Heart right ventricle (tissue), 16 donors: ENCODE data around the gene PYGM. TPM values are rescaled to one million over a fixed set of nuclear protein-coding genes. Genes with fewer than 3 reads are reported as not detected.

Experiments
- ATAC-seq, 8 donors: fragments of 200-7000 bp; cut with Tn5 transposase; one replicate each; pipeline ENCODE4 v1.9.1; 2020; ENCODE audit warnings: mild to moderate bottlenecking in 8 of 8, moderate library complexity in 8 of 8, moderate number of reproducible peaks in 1 of 8
- DNase-seq, 2 donors: peaks; one replicate each; pipeline ENCODE4 v3.0.0-alpha.2; 2020
- H3K27ac ChIP-seq, 10 donors: fragments of 200-600 bp; sonication (generic) in 2 of 10; one replicate each; pipeline versions ENCODE4 v1.5.0 to v1.8.0; 2020 to 2022; ENCODE audit warnings: mild to moderate bottlenecking in 3 of 10
- H3K27me3 ChIP-seq, 7 donors: fragments of 200-600 bp; one replicate each; pipeline ENCODE4 v1.8.0; 2021 to 2022; ENCODE audit warnings: mild to moderate bottlenecking in 2 of 7
- H3K36me3 ChIP-seq, 9 donors: fragments of 200-600 bp; sonication (generic) in 1 of 9; one replicate each; pipeline versions ENCODE4 v1.5.0 to v1.8.0; 2020 to 2022; ENCODE audit warnings: mild to moderate bottlenecking in 2 of 9
- H3K4me1 ChIP-seq, 9 donors: fragments of 200-600 bp; sonication (generic) in 1 of 9; one replicate each; pipeline versions ENCODE4 v1.5.0 to v1.8.0; 2020 to 2022; ENCODE audit warnings: mild to moderate bottlenecking in 4 of 9
- H3K4me3 ChIP-seq, 10 donors: fragments of 200-600 bp; sonication (generic) in 2 of 10; one replicate each; pipeline versions ENCODE4 v1.5.0 to v1.8.0; 2020 to 2022; ENCODE audit warnings: mild to moderate bottlenecking in 7 of 10, moderate library complexity in 2 of 10
- H3K9me3 ChIP-seq, 11 donors: fragments of 200-600 bp in 10 of 11; sonication (generic) in 2 of 11; one replicate each; pipeline versions ENCODE4 v1.5.0 to v1.8.0; 2013 to 2022; ENCODE audit warnings: mild to moderate bottlenecking in 2 of 11, control low read depth in 1 of 11, moderate library complexity in 1 of 11
- WGBS, 2 donors: extraction: QIAGEN DNeasy Blood & Tissue Kit; methylation state at CpG; one replicate each; pipeline ENCODE4 v1.1.7; 2013; ENCODE audit warnings: inconsistent platforms in 1 of 2; 5-methylcytosine and 5-hydroxymethylcytosine counted together
- intact Hi-C, 10 donors: fragments of 100-400 bp; cut with DNase I; formaldehyde crosslinking; loops; one replicate each; pipeline versions ENCODE4 v1.11.1 to v1.14.2; 2022
- polyA plus RNA-seq, 2 donors: library from polyadenylated mRNA; stranded (reverse); fragments of 200-250 nt; gene quantifications; one replicate each; pipeline ENCODE4 v1.2.3, GENCODE V29; 2013
- total RNA-seq, 10 donors: library from RNA; stranded (reverse); fragmentation: NEBNext Ultra II Directional in 3 of 10; extraction: Animal tissue kit (Norgen Biotek cat#: 25700) in 3 of 10; gene quantifications; one replicate each; pipeline versions ENCODE4 v1.2.1 to v1.2.4, GENCODE V29; 2021 to 2023
- TF ChIP-seq, protein P1 (sequence below), 9 donors: fragments of 200-600 bp; sonication (generic) in 2 of 9; IDR thresholded peaks; one replicate each; pipeline versions ENCODE4 v1.5.0 to v1.8.0; 2021 to 2022; ENCODE audit warnings: antibody characterized with exemption in 9 of 9, mild to moderate bottlenecking in 5 of 9, moderate library complexity in 1 of 9
- donor health status: Arrhythmogenic right ventricular cardiomyopathy.
- donor health status: ischemic (EF 13 %, LVEDD 7.1; RV severe dilation, severe dysfunction).
- donor health status: healthy with polysubstance abuse.
- donor health status: DM: no; HTN: yes; CAD: no.
- donor health status: DM: no; HTN: no; CAD: no.
- donor health status: ischemic (EF 25% LVEDD 6.9; RV normal size, moderate dysfunction).
- donor health status: ischemic (EF 25% LVEDD 5.7; RV mildly dilated, moderate dysfunction).
- donor health status: healthy.
- donor health status: DM: yes; HTN: yes; CAD: no.
- donor health status: Ischemic cardiomyopathy.
- donor health status: ischemic (EF 35%, LVEDD 5.7; RV mildly dilated, moderate dysfunction).
- donor health status: nonischemic (EF 11% LVEDD 7.7; RV severe dilation, severe dysfunction).
- donor health status: DM: yes; HTN: yes; CAD: no.
- donor health status: PGD.
- donor health status: ischemic (EF 29% LVEDD 5.4; RV normal size, mild dysfunction).
- donor health status: nonischemic (EF 23%, LVEDD 6.1; RV moderate dilation, normal function).

PYGM gene
- total and polyA plus RNA-seq, 12 donors, result 11.3 to 249 (median 115) TPM

DNA sequence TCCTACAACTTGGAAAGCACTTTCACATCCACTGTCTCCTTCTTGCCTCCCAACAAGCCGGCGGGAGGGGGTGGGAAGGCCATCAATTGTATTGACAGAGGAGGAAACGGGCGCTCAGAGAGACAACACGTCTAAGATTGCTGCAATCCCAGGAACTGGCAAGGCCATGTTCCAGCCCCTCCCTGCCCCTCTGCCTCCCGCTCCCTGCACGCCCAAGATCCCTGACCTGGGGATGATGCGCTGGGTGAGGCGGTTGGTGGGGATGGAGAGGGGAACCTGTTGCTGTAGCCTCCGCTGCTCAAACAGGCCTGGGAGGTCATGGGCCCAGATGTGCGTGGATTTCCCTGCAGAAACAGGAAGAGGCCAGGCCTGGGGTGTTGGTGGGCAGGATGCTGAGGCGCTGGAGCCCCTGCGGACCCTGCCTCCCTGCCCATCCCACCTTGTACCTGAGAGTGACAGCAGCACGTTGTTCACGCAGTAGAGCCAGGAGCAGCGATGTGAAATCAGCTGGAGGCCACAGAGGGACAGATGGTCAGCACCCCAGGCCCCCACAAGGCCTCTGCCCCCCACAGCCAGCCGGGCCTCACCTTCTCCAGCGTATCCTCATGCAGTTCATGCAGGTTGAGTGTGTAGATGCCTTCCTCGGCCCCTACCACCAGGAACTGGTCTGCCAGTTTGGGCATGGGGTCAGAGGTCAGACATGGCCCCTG, 36.4 kb upstream of the PYGM start:
- ATAC-seq (no peak), DNase-seq (no peak)
- Histone ChIP-seq H3K27ac (no peak overlapping the region), H3K36me3 (peaks cover 0 to 57% (median 1%) of the 10 kb centered on the region in 9 donors), H3K9me3 (no peaks in the 10 kb centered on the region), H3K4me3 (no peak overlapping the region), H3K4me1 (peaks cover 0 to 35% (median 8%) of the 10 kb centered on the region in 9 donors), H3K27me3 (no peaks in the 10 kb centered on the region)
- intact Hi-C loops, result no loop called here
- WGBS, 2 donors, result 81 to 84% methylated on average over 19 of the region's 19 CpGs
- TF ChIP-seq, protein P1, sequence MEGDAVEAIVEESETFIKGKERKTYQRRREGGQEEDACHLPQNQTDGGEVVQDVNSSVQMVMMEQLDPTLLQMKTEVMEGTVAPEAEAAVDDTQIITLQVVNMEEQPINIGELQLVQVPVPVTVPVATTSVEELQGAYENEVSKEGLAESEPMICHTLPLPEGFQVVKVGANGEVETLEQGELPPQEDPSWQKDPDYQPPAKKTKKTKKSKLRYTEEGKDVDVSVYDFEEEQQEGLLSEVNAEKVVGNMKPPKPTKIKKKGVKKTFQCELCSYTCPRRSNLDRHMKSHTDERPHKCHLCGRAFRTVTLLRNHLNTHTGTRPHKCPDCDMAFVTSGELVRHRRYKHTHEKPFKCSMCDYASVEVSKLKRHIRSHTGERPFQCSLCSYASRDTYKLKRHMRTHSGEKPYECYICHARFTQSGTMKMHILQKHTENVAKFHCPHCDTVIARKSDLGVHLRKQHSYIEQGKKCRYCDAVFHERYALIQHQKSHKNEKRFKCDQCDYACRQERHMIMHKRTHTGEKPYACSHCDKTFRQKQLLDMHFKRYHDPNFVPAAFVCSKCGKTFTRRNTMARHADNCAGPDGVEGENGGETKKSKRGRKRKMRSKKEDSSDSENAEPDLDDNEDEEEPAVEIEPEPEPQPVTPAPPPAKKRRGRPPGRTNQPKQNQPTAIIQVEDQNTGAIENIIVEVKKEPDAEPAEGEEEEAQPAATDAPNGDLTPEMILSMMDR (IDR thresholded peaks at IDR 0.05), result no peak

DNA sequence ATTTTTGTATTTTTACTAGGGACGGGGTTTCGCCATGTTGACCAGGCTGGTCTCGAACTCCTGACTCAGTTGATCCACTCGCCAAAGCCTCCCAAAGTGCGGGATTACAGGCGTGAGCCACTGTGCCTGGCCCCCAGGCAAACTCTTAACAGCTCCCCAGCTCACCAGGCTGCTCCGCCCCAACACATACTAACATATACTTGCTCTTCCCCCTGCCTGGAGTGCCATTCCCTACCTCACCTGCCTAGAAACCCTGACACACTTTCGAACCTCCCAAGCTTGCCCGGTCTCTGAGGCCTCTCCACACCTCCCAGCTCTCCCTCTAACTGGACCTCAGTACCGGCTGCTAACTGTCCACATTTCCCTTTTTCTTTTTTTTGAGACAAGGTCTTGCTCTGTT, 34.8 kb upstream of the PYGM start:
- peaks cover 0 to 21% (median 4%) of the 10 kb centered on the region in 9 donors for H3K4me1 ChIP-seq
- 91 to 96% methylated on average over 10 of the region's 10 CpGs for WGBS, 2 donors
- no peaks in the 10 kb centered on the region for H3K27me3 ChIP-seq
- H3K4me3 ChIP-seq, result no peak overlapping the region
- H3K27ac ChIP-seq, result peak overlapping the region in 2 of 10 donors; percentile 68 to 80
- intact Hi-C loops, result no loop called here
- TF ChIP-seq, protein P1 (IDR thresholded peaks at IDR 0.05), result no peak
- DNase-seq (no peak), ATAC-seq (no peak)
- no peaks in the 10 kb centered on the region for H3K9me3 ChIP-seq
- peaks cover 0 to 67% (median 7%) of the 10 kb centered on the region in 9 donors for H3K36me3 ChIP-seq

DNA sequence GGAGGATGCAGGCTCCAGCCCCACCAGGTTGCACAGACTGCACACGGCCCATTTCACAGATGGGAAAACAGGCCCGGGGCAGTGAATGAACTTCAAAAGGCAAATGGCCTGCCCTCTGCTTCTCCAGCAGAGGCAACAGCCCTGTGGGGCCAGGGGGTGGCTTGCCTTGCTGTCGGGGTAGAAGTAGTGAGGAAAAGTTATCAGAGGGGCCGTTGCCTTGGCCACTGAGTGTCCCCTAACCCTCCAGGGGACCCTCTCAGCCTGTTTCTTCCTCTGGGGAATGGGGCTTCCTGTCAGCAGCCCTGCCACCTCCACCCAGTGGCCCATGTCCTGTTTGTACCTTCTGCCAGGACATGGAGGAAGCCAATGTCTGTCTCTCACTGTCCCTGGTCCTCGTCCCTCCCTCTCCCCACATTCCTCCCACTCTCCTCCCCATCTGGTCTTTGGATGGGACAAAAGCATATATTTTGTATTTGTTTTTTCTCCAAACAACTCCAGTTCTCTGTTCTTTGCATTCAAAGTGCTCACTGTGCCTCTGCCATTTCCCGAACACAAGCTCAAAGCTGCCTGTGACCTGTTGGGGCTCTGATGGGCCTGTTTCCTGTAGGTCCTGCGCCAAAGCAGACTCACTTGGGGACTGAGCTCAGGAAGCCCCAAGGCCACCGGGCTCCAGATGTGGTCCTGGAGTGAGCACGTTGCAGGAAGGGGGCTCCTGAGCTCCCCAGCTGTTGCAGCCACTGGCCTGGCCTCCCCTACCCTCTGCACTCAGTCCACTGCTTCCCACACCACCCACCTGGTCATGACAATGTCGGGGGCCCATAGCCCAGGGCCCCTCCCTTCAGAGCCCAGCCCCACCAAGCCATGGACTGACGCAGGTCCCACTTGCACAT, 33.7 kb upstream of the PYGM start:
- Histone ChIP-seq H3K27ac (peak overlapping the region in 9 of 10 donors; percentile 23 to 80 (median 58)), H3K4me3 (no peak overlapping the region), H3K4me1 (peaks cover 0 to 21% (median 4%) of the 10 kb centered on the region in 9 donors), H3K27me3 (no peaks in the 10 kb centered on the region), H3K9me3 (no peaks in the 10 kb centered on the region), H3K36me3 (peaks cover 0 to 67% (median 7%) of the 10 kb centered on the region in 9 donors)
- peak in 7 of 8 donors; percentile 8 to 45 (median 34) for ATAC-seq
- 48 to 61% methylated on average over 11 of the region's 11 CpGs for WGBS, 2 donors
- TF ChIP-seq, protein P1 (IDR thresholded peaks at IDR 0.05), result no peak
- DNase-seq, result no peak
- intact Hi-C loops, result no loop called here

DNA sequence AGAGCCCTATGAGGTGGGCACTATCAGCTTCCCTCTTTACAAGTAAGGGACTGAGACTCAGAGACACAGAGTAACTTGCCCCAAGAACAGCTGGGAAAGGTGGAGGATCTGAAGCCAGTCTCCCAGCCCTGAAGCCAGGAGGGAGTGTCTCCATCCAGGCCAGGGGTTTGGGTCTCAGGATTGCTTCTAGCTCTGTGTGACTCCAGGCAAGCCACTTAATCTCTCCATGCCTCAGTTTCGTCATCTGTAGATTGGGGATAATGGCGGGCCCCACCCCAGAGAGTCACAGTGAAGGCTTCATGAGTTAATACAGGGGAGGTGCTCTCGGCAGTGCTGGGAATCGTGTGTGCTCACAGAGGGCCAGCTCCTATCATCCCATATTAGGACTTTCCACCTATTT, 32.7 kb upstream of the PYGM start:
- TF ChIP-seq, protein P1 (IDR thresholded peaks at IDR 0.05), result no peak
- 96 to 100% methylated on average over 4 of the region's 4 CpGs for WGBS, 2 donors
- Histone ChIP-seq H3K4me3 (no peak overlapping the region), H3K4me1 (peaks cover 0 to 26% (median 4%) of the 10 kb centered on the region in 9 donors), H3K27me3 (no peaks in the 10 kb centered on the region), H3K27ac (peak overlapping the region in 1 of 10 donors; percentile 80), H3K9me3 (no peaks in the 10 kb centered on the region), H3K36me3 (peaks cover 0 to 66% (median 7%) of the 10 kb centered on the region in 9 donors)
- intact Hi-C loops, result no loop called here
- DNase-seq (no peak), ATAC-seq (no peak)
